Stimulated activated CD4-positive, alpha-beta T cell treated with anti-CD3 and anti-CD28 coated beads, Interleukin-12 subunit alpha, Interleukin-12 subunit beta, amount 100 ng/mL, for 24 hours (primary cell): Measurements from ENCODE around the gene TIMM10B.
"Not testable (repeated sequence)": the region's sequence is repeated elsewhere in the genome, so short reads cannot be mapped to it uniquely, and the experiment has no call there.

ENCODE experiments used
- DNase-seq, 2 experiments: peaks; one replicate each; pipeline ENCODE4 v3.0.0-alpha.2; 2020; ENCODE audit warnings: low read depth in 2 of 2

The TIMM10B gene

GRCh38 chr11:6505577-6506240 is 24.4 kb downstream of the TIMM10B start:
- DNase-seq, result no peak

- no peak for DNase-seq
Observed at GRCh38 chr11:6516865-6517264, 35.6 kb downstream of the TIMM10B start.

DNA sequence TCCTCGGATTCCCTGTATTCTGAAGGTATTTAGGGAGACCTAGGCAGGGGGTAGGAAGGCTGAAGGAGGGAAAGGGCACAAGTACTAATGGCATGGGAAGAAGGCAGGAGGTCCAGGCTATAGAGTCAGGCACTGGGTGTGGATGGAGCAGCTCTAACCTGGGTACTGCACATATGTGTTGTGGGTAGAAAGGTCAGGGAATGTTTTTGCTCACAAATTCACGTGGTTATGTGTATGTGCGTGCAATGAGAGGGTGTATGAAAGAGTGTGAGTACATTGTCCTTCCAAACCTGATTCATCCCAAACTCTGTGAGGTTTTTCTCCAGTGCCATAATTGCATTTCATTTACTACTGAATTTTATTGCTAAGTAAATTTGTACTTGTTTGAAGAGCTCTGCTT is 39.0 kb downstream of the TIMM10B start:
- DNase-seq, result no peak

DNA sequence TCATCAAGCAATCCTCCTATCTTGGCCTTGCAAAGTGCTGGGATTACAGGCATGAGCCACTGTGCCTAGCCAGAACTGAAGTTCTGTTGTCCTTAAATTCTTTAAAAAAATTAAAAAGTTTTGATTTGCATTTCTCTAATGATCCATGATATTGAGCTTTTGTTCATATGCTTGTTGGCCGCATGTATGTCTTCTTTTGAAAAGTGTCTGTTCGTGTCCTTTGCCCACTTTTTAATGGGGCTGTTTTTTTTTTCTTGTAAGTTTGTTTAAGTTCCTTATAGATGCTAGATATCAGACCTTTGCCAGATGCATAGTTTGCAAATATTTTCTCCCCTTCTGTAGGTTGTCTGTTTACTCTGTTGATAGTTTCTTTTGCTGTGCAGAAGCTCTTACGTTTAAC is 40.6 kb downstream of the TIMM10B start:
- DNase-seq, result not testable (repeated sequence)

DNA sequence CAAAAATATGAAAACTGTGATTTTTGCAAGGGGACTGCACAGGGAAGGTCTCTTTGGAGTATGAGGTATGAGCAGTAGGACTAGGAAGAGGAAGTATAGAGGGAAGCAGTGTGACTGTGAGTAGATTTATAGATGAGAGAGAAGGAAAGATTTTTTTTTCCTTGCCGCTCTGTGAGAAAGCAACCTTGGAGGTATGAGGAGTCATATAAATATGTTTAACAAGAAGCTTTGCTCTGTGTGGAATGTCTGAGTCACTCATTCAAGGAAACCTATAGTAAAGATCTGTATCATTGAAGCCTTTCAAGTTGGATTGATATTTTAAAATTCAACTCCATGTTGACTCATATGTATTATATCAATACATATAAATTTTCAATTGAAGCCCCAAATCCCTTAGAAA is 42.0 kb downstream of the TIMM10B start:
- DNase-seq, result no peak

DNA sequence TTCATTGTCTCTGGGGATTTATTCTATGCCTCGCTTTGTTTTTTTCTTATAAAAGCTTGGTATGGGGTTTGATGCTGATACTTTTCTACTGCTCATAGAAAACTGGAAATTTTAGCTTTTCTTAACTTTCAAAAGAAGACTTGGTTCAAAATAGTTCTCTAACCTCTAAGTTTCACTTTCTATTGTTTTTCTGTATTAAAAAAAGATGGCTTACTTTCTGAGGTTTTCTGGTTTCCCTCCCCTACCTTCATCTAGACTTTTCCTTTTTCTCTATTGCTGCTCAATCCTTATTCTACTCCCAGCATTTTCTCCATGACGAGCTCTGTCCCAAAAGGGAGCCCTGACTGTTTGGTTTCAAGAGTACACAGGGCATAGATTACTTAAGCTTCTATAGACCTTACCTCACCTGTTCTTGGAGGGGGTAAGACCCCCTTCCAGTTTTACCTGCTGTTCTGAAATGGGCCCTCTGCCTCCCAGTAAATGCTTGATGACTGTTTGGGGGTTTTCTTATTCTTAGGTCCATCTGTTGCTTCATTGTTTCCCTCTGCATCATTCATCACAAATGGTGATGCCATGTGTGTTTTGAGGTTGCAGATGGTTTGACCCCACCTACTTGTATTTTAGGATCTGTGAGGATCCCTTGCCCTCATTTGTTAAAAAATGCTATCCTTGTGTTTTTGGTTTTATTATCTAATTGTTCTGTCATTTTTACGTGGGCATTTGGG is 45.3 kb downstream of the TIMM10B start:
- no peak for DNase-seq

DNA sequence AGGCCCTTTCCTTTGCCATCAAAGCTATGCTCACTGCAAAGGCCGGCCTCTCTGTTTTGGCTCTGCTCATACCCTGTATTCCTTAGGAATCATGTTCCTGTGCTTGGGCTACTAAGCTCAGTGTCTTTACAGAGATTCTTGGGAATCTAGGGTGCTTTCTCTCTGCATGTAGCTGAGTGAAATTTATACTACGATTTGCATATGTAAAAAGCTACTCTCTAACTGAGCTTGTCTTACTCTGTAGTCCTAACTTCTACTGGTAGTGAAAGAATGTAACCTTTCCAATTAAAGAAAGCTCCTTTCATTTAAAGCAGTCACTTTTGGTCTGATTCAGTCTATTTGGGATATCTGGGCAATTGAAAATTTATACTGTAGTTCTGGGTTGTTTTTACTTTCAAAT is 48.0 kb downstream of the TIMM10B start:
- no peak for DNase-seq

DNA sequence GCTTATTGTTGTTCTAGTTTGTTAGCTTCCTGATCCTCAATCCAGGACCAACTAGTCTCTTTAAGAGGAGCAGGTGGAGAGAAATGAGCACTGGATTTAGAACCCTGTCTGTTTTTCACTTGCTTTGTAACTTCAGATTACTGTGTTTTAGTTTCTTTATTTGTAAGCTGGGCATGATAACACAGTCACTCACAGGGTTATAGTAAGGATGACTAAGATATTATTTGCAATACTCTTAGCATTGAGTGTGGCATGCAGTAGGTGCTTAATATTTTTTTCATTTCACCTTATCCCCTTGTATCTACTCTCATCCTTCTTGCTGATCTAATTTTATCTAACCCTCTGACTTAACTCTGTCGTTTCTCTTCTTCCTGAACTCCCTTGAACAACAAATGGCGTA is 49.5 kb downstream of the TIMM10B start:
- no peak for DNase-seq

DNA sequence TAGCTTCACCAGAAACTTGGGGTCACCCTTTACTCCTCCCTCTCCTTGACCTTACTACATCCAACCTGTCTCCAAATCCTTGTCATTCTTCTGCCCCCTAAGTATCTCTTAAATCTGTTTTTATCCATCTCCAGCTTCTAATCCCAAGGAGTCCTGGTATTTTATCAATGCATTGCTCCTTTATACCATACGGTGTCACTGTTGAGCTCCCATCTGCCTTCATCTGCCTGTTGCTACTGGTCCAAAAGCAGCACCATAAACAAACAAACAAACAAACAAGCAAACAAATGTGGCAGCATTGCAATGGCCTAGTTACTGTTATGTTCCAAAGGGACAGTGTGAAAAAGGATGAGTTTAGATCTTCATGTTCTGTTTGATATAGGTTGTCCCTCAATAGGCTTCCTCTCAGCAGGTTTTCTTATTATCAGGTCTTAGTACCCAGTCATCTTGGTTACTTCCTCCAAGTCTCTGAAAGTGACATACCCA is 50.0 kb downstream of the TIMM10B start:
- no peak for DNase-seq
